B cell (primary cell): ENCODE measurements around the gene COX6B2. TPM values are rescaled to one million over a fixed set of nuclear protein-coding genes. Genes with fewer than 3 reads are reported as not detected.

ENCODE experiments used
- ATAC-seq: fragments of 200-7000 bp; cut with Tn5 transposase; one replicate; pipeline ENCODE4 v1.10.0; 2021; ENCODE audit warnings: low read depth, mild to moderate bottlenecking, moderate number of reproducible peaks, moderate library complexity
- CTCF ChIA-PET: fragments of 350-600 bp; sonication (Branson Sonifier 250); formaldehyde crosslinking; loops from one replicate; lab custom pipeline; 2021; ENCODE audit warnings: antibody characterized with exemption, inconsistent platforms; lab: Charles Lee
- POLR2A ChIA-PET: fragments of 350-600 bp; sonication (Branson Sonifier 250); formaldehyde crosslinking; loops from one replicate; lab custom pipeline; 2021; ENCODE audit warnings: antibody characterized with exemption; lab: Charles Lee
- DNase-seq: peaks from one replicate; pipeline ENCODE4 v3.0.0; 2013
- H2AFZ ChIP-seq: 2 replicates; pipeline ENCODE4 v1.6.1; 2012; ENCODE audit warnings: mild to moderate bottlenecking, low read depth, low read length; ENCODE audit not compliant: insufficient read depth, poor library complexity, severe bottlenecking
- H3K27ac ChIP-seq, 2 donors: 1 replicate in 1 of 2; 2 replicates in 1 of 2; pipeline ENCODE4 v1.5.1; 2012 to 2013; ENCODE audit warnings: low read length in 2 of 2, mild to moderate bottlenecking in 2 of 2, moderate library complexity in 1 of 2
- H3K27me3 ChIP-seq, 4 experiments: fragments of 200-600 bp in 1 of 4; sonication (generic) in 1 of 4; replicated peaks in 1 of 4; 1 replicate in 2 of 4; 2 replicates in 2 of 4; pipeline versions ENCODE4 v1.6.1 to v1.7.0; 2013 to 2016; ENCODE audit warnings: low read length in 3 of 4, mild to moderate bottlenecking in 2 of 4, mixed read lengths in 1 of 4, moderate library complexity in 1 of 4; ENCODE audit not compliant: insufficient read depth in 4 of 4, control insufficient read depth in 3 of 4; ENCODE audit errors: control extremely low read depth in 1 of 4
- H3K36me3 ChIP-seq, 2 experiments: replicated peaks in 1 of 2; 1 replicate in 1 of 2; 2 replicates in 1 of 2; pipeline versions ENCODE4 v1.6.1 to v1.7.1; 2013; ENCODE audit warnings: low read length in 1 of 2; ENCODE audit not compliant: insufficient read depth in 2 of 2, control insufficient read depth in 1 of 2; ENCODE audit errors: control extremely low read depth in 1 of 2, extremely low read depth in 1 of 2
- H3K4me1 ChIP-seq, 2 donors: fragments of 200-600 bp in 1 of 2; sonication (generic) in 1 of 2; 1 replicate in 1 of 2; 2 replicates in 1 of 2; pipeline versions ENCODE4 v1.5.1 to v1.6.1; 2013 to 2017; ENCODE audit warnings: low read length in 2 of 2; ENCODE audit not compliant: control insufficient read depth in 2 of 2, insufficient read depth in 2 of 2
- H3K4me2 ChIP-seq: replicated peaks from 2 replicates; pipeline ENCODE3; 2012; ENCODE audit warnings: mild to moderate bottlenecking, low read depth, low read length; ENCODE audit not compliant: poor library complexity, severe bottlenecking
- H3K4me3 ChIP-seq, 5 experiments: fragments of 200-600 bp in 1 of 5; sonication (generic) in 1 of 5; 1 replicate in 3 of 5; 2 replicates in 2 of 5; pipeline versions ENCODE4 v1.5.1 to v1.7.0; 2011 to 2016; ENCODE audit warnings: low read length in 4 of 5, mild to moderate bottlenecking in 4 of 5, low read depth in 2 of 5, control low read depth in 1 of 5, moderate library complexity in 1 of 5; ENCODE audit not compliant: insufficient read depth in 1 of 5; ENCODE audit errors: control extremely low read depth in 1 of 5, extremely low read depth in 1 of 5
- H3K79me2 ChIP-seq: fragments of 200-600 bp; sonication (generic); one replicate; pipeline ENCODE4 v1.6.0; 2016; ENCODE audit warnings: low read length; ENCODE audit not compliant: control insufficient read depth, insufficient read depth
- H3K9ac ChIP-seq: fragments of 200-600 bp; sonication (generic); 2 replicates; pipeline ENCODE4 v1.6.1; 2017; ENCODE audit warnings: mild to moderate bottlenecking, low read length, moderate library complexity
- H3K9me3 ChIP-seq, 3 donors: one replicate each; pipeline versions ENCODE4 v1.6.1 to v1.7.1; 2013; ENCODE audit warnings: low read length in 2 of 3; ENCODE audit not compliant: control insufficient read depth in 2 of 3, insufficient read depth in 1 of 3; ENCODE audit errors: control extremely low read depth in 1 of 3
- H4K20me1 ChIP-seq: 2 replicates; pipeline ENCODE4 v1.6.0; 2012; ENCODE audit warnings: mild to moderate bottlenecking, low read length; ENCODE audit not compliant: insufficient read depth, control insufficient read depth, poor library complexity, severe bottlenecking
- H3K27ac Mint-ChIP-seq: one replicate; pipeline ENCODE4 v1.8.0; 2021; ENCODE audit warnings: mixed read lengths
- H3K27me3 Mint-ChIP-seq: one replicate; pipeline ENCODE4 v1.8.0; 2021; ENCODE audit warnings: mixed read lengths
- H3K4me1 Mint-ChIP-seq: one replicate; pipeline ENCODE4 v1.8.0; 2021; ENCODE audit warnings: mixed read lengths
- H3K4me3 Mint-ChIP-seq: one replicate; pipeline ENCODE4 v1.8.0; 2021; ENCODE audit warnings: mixed read lengths
- H3K9me3 Mint-ChIP-seq: one replicate; pipeline ENCODE4 v1.8.0; 2022; ENCODE audit warnings: mixed read lengths; ENCODE audit not compliant: insufficient read depth
- EZH2 ChIP-seq: IDR thresholded peaks from 2 replicates; pipeline ENCODE4 v1.6.1; 2012; ENCODE audit warnings: borderline replicate concordance, low read depth, mild to moderate bottlenecking, moderate library complexity, low read length; ENCODE audit not compliant: insufficient read depth, poor library complexity, severe bottlenecking
- WGBS: methylation state at CpG from one replicate; pipeline ENCODE4 v1.1.5; 2013; ENCODE audit warnings: missing lambda C conversion rate; ENCODE audit not compliant: insufficient coverage; 5-methylcytosine and 5-hydroxymethylcytosine counted together
- intact Hi-C: fragments of 100-400 bp; cut with micrococcal nuclease; formaldehyde crosslinking; loops from one replicate; pipeline ENCODE4 v1.10.0; 2022
- polyA plus RNA-seq: library from polyadenylated mRNA; depleted of rRNA; stranded (reverse); fragments of >200 nt; gene quantifications from 2 replicates; pipeline ENCODE4 v1.2.3, GENCODE V29; 2012
- total RNA-seq, 2 donors: library from RNA; stranded (reverse); fragments of 120-200 nt in 1 of 2; gene quantifications; 1 replicate in 1 of 2; 2 replicates in 1 of 2; pipeline versions ENCODE4 v1.2.3 to v1.2.4, GENCODE V29; 2013 to 2022
- TF ChIP-seq, protein P1 (sequence below): fragments of 200-600 bp; IDR thresholded peaks from one replicate; pipeline ENCODE4 v1.8.0; 2022; ENCODE audit warnings: antibody characterized with exemption, mild to moderate bottlenecking

The COX6B2 gene
- total and polyA plus RNA-seq, 2 donors (not counting 1 experiment from before 2014, with no cell fraction given): not detected

DNA sequence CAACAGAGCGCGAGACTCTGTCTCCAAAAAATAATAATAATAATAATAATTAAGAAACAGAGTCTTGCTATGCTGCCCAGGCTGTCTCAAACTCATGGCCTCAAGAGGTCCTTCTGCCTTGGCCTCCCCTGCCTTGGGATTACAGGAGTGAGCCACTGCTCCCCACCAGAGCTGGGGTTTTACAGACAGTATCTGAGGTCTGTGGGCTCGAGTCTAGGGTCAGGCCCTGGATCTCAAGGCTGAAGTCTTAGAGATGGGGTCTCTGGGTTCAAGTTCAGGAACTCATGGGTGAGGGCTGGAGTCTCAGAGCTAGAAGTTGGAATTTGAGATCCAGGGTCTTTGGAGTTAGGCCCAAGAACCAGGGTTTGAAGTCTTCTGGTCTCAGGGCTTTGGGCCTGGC, 12.3 kb upstream of the COX6B2 start:
- H3K27ac Mint-ChIP-seq: no peak overlapping the region
- POLR2A ChIA-PET: no interaction called here
- Histone ChIP-seq H3K27me3 (peaks cover 0 to 44% (median 20%) of the 10 kb centered on the region in 4 experiments), H4K20me1 (no peaks in the 10 kb centered on the region), H3K36me3 (no peaks in the 10 kb centered on the region), H3K4me3 (no peak overlapping the region), H3K9ac (no peak overlapping the region), H3K27ac (no peak overlapping the region), H3K4me1 (peaks cover 15 to 17% of the 10 kb centered on the region in 2 donors), H3K4me2 (no peak overlapping the region), H3K9me3 (peaks cover 0 to 13% (median 0%) of the 10 kb centered on the region in 3 donors), H3K79me2 (no peaks in the 10 kb centered on the region), H2AFZ (no peak overlapping the region)
- peaks cover 28% of the 10 kb centered on the region for H3K27me3 Mint-ChIP-seq
- no peaks in the 10 kb centered on the region for H3K9me3 Mint-ChIP-seq
- no peak for ATAC-seq
- peaks cover 9% of the 10 kb centered on the region for H3K4me1 Mint-ChIP-seq
- CTCF ChIA-PET: no interaction called here
- WGBS: 75% methylated on average over 1 of the region's 3 CpGs
- TF ChIP-seq, protein P1, sequence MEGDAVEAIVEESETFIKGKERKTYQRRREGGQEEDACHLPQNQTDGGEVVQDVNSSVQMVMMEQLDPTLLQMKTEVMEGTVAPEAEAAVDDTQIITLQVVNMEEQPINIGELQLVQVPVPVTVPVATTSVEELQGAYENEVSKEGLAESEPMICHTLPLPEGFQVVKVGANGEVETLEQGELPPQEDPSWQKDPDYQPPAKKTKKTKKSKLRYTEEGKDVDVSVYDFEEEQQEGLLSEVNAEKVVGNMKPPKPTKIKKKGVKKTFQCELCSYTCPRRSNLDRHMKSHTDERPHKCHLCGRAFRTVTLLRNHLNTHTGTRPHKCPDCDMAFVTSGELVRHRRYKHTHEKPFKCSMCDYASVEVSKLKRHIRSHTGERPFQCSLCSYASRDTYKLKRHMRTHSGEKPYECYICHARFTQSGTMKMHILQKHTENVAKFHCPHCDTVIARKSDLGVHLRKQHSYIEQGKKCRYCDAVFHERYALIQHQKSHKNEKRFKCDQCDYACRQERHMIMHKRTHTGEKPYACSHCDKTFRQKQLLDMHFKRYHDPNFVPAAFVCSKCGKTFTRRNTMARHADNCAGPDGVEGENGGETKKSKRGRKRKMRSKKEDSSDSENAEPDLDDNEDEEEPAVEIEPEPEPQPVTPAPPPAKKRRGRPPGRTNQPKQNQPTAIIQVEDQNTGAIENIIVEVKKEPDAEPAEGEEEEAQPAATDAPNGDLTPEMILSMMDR: no peak
- no peak for TF ChIP-seq EZH2
- no peak for DNase-seq
- H3K4me3 Mint-ChIP-seq: no peak overlapping the region
- intact Hi-C loops: no loop called here

- TF ChIP-seq, protein P1: no peak
- TF ChIP-seq EZH2: no peak
- Histone ChIP-seq H3K79me2 (no peaks in the 10 kb centered on the region), H3K27ac (no peak overlapping the region), H2AFZ (no peak overlapping the region), H3K36me3 (no peaks in the 10 kb centered on the region), H3K9me3 (peaks cover 0 to 13% (median 0%) of the 10 kb centered on the region in 3 donors), H3K4me2 (no peak overlapping the region), H4K20me1 (no peaks in the 10 kb centered on the region), H3K4me3 (no peak overlapping the region), H3K27me3 (peaks cover 0 to 39% (median 18%) of the 10 kb centered on the region in 4 experiments), H3K9ac (no peak overlapping the region), H3K4me1 (peaks cover 15 to 17% of the 10 kb centered on the region in 2 donors)
- CTCF ChIA-PET: no interaction called here
- peaks cover 7% of the 10 kb centered on the region for H3K4me1 Mint-ChIP-seq
- DNase-seq: no peak
- H3K27me3 Mint-ChIP-seq: peaks cover 22% of the 10 kb centered on the region
- no peak overlapping the region for H3K27ac Mint-ChIP-seq
- no peak for ATAC-seq
- 92% methylated on average over 11 of the region's 19 CpGs for WGBS
- POLR2A ChIA-PET: no interaction called here
- H3K9me3 Mint-ChIP-seq: no peaks in the 10 kb centered on the region
- intact Hi-C loops: no loop called here
- no peak overlapping the region for H3K4me3 Mint-ChIP-seq
These were observed 11.4 kb upstream of the COX6B2 start for GRCh38 chr19:55365964-55366363.
